CD4-positive, alpha-beta T cell treated with Interleukin-10 for 1 hour (primary cell): ENCODE results near the gene TJP1.
"Not testable (repeated sequence)": the region's sequence is repeated elsewhere in the genome, so short reads cannot be mapped to it uniquely, and the experiment has no call there.

Experiments used
- DNase-seq: peaks from one replicate; pipeline ENCODE4 v3.0.0-alpha.2; 2020

TJP1 gene

GRCh38 chr15:29749365-29750086 lies 72.7 kb downstream of the TJP1 start:
- DNase-seq, result no peak

GRCh38 chr15:29747837-29748417 lies 74.3 kb downstream of the TJP1 start:
- no peak for DNase-seq

GRCh38 chr15:29743475-29743874 lies 78.8 kb downstream of the TJP1 start:
- DNase-seq, result no peak

- DNase-seq, result no peak
Observed at GRCh38 chr15:29740692-29741311, 81.5 kb downstream of the TJP1 start.

GRCh38 chr15:29736744-29737020 lies 85.6 kb downstream of the TJP1 start:
- no peak for DNase-seq

- no peak for DNase-seq
Observed at GRCh38 chr15:29736012-29736743, 86.1 kb downstream of the TJP1 start.

GRCh38 chr15:29734917-29735572 lies 87.2 kb downstream of the TJP1 start:
- no peak for DNase-seq

GRCh38 chr15:29731865-29732264 lies 90.4 kb downstream of the TJP1 start:
- no peak for DNase-seq

- DNase-seq, result not testable (repeated sequence)
Observed at GRCh38 chr15:29730471-29730870, 91.8 kb downstream of the TJP1 start.

- no peak for DNase-seq
Observed at GRCh38 chr15:29728418-29728817, 93.8 kb downstream of the TJP1 start.

- no peak for DNase-seq
Observed at GRCh38 chr15:29727871-29728270, 94.4 kb downstream of the TJP1 start.

- no peak for DNase-seq
Observed at GRCh38 chr15:29726553-29726952, 95.7 kb downstream of the TJP1 start.

GRCh38 chr15:29724026-29724425 lies 98.2 kb downstream of the TJP1 start:
- DNase-seq, result no peak

GRCh38 chr15:29713784-29714183 lies 108.5 kb downstream of the TJP1 start:
- no peak for DNase-seq

- no peak for DNase-seq
Observed at GRCh38 chr15:29712149-29712885, 110.0 kb downstream of the TJP1 start.

GRCh38 chr15:29711531-29711930 lies 110.7 kb downstream of the TJP1 start:
- DNase-seq, result no peak

- DNase-seq, result no peak
Observed at GRCh38 chr15:29708519-29708918, 113.7 kb downstream of the TJP1 start.

- no peak for DNase-seq
Observed at GRCh38 chr15:29704950-29705597, 117.2 kb downstream of the TJP1 start.

GRCh38 chr15:29701151-29701550 lies 121.1 kb downstream of the TJP1 start:
- DNase-seq, result no peak

- DNase-seq, result no peak
Observed at GRCh38 chr15:29700296-29700695, 122.0 kb downstream of the TJP1 start.

GRCh38 chr15:29699791-29700190 lies 122.5 kb downstream of the TJP1 start:
- no peak for DNase-seq

- no peak for DNase-seq
Observed at GRCh38 chr15:29698030-29698701, 124.1 kb downstream of the TJP1 start.
